ENCODE measurements around the gene ARL1.
"Not testable (repeated sequence)": the region's sequence is repeated elsewhere in the genome, so short reads cannot be mapped to it uniquely, and the experiment has no call there.

The ARL1 gene

DNA sequence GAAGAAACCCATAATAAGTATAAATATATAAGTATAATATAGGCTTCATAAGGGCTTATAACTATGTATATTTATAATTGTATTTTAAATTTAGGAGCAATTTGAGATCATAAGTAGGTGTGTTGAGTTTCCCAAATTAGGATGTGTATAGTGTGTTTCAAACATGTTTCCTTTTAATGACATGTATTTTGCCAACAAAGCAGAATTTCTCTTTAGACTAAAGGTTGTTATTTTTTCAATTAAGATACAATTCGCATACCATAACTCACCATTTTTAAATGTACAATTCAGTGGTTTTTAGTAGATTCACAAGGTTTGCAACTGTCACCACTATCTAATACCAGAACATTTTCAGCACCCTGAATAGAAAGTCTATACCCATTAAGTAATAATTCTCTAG is 7.7 kb upstream of the ARL1 start:
- no peak overlapping the region for H3K4me3 ChIP-seq
- H3K9ac ChIP-seq (ENCODE audit: insufficient read length) = no peak overlapping the region
- TF ChIP-seq POLR2AphosphoS5 (IDR thresholded peaks at IDR 0.05; ENCODE audit: borderline replicate concordance, low read depth, low read length) = no peak
- TF ChIP-seq FOXP2 (optimal IDR thresholded peaks at IDR 0.05; ENCODE audit: control extremely low read depth, extremely low read length, insufficient read depth) = no peak
- no peak for TF ChIP-seq EZH2 (IDR thresholded peaks at IDR 0.05)
- no peaks in the 10 kb centered on the region for H3K36me3 ChIP-seq (ENCODE audit: insufficient read depth, low read length)
- H3K27ac ChIP-seq = no peak overlapping the region
- H3K9me3 ChIP-seq (ENCODE audit: low read depth, low read length) = no peaks in the 10 kb centered on the region
- DNase-seq (ENCODE audit: low read depth, low spot score) = no peak

DNA sequence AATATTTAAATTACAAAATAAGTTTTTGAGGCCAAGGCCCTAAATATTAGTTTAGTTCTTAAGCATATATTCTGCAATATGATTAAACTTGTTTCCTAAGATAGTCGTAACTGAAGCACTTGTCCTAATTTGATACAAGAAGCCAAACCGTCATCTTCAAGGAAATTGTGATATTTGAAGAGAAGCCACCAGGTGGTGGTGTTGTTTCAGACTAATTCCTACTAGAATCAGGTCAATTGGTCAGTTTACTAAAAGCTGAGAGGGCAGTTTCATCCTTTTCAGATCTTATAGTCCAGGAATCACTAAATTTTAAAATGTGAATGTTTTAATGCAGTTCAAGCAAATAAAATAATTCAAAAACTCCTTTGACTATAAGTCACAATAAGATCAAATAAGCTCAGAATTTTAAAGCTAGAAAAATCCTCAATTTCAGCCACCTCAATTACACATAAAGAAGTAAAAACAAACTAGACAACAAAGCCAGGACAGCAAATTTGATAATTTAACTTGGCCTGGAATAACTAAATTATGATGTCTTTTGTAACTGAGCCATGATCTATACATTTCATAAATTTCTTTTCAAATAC is 7.1 kb upstream of the ARL1 start:
- DNase-seq (ENCODE audit: low read depth, low spot score) = peak; percentile 24
- H3K4me3 ChIP-seq = no peak overlapping the region
- H3K36me3 ChIP-seq (ENCODE audit: insufficient read depth, low read length) = no peaks in the 10 kb centered on the region
- no peak overlapping the region for H3K9ac ChIP-seq (ENCODE audit: insufficient read length)
- H3K27ac ChIP-seq = no peak overlapping the region
- no peaks in the 10 kb centered on the region for H3K9me3 ChIP-seq (ENCODE audit: low read depth, low read length)
- TF ChIP-seq FOXP2 (optimal IDR thresholded peaks at IDR 0.05; ENCODE audit: control extremely low read depth, extremely low read length, insufficient read depth) (no peak), EZH2 (IDR thresholded peaks at IDR 0.05) (no peak), POLR2AphosphoS5 (IDR thresholded peaks at IDR 0.05; ENCODE audit: borderline replicate concordance, low read depth, low read length) (no peak)

DNA sequence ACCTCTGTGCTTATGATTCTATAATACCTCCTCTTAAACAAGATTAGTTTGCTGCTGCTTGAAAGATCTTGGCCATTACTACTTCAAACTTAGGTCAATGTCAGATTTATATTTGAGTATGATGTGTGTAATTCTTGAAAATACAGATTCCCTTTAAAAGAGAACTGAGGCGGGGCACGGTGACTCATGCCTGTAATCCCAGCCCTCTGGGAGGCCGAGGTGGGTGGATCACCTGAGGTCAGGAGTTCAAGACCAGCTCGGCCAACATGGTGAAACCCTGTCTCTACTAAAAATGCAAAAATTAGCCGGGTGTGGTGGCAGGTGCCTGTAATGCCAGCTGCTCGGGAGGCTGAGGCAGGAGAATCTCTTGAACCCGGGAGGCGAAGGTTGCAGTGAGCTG is 2.6 kb upstream of the ARL1 start:
- H3K9ac ChIP-seq (ENCODE audit: insufficient read length); H3K36me3 ChIP-seq (ENCODE audit: insufficient read depth, low read length); H3K9me3 ChIP-seq (ENCODE audit: low read depth, low read length); H3K27ac ChIP-seq; H3K4me3 ChIP-seq; DNase-seq (ENCODE audit: low read depth, low spot score): not testable (repeated sequence)

DNA sequence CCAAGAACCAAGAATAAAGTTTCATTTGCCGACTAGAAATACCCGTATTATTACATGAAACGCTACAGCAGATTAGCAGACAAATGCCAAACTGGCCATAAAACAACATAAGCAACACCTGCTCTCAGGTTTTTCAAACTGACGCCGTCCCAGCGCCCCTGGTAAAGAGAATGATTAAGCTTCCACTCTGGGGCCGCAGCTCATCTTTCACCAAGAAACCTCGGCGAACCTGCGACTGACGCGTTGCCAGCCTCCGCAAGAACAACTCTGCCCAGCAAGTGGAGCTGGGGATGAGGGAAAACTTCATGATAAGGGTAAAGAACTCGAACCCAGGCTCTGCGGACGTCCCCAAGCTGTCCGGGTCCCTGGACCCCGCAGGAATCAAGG is 530 bp downstream of the ARL1 start:
- Histone ChIP-seq H3K9ac (ENCODE audit: insufficient read length) (peak overlapping the region; percentile 98), H3K4me3 (peak overlapping the region; percentile 98), H3K27ac (no peak overlapping the region), H3K36me3 (ENCODE audit: insufficient read depth, low read length) (peaks cover 6% of the 10 kb centered on the region; the same call in 1 of the 2 replicates), H3K9me3 (ENCODE audit: low read depth, low read length) (no peaks in the 10 kb centered on the region)
- TF ChIP-seq EZH2 (IDR thresholded peaks at IDR 0.05) (no peak), FOXP2 (optimal IDR thresholded peaks at IDR 0.05; ENCODE audit: control extremely low read depth, extremely low read length, insufficient read depth) (no peak), POLR2AphosphoS5 (IDR thresholded peaks at IDR 0.05; ENCODE audit: borderline replicate concordance, low read depth, low read length) (no peak)
- no peak for DNase-seq (ENCODE audit: low read depth, low spot score)

DNA sequence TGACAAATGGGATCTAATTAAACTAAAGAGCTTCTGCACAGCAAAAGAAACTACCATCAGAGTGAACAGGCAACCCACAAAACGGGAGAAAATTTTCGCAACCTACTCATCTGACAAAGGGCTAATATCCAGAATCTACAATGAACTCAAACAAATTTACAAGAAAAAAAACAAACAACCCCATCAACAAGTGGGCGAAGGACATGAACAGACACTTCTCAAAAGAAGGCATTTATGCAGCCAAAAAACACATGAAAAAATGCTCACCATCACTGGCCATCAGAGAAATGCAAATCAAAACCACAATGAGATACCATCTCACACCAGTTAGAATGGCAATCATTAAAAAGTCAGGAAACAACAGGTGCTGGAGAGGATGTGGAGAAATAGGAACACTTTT is 16.4 kb downstream of the ARL1 start:
- not testable (repeated sequence) for H3K27ac ChIP-seq; H3K9me3 ChIP-seq (ENCODE audit: low read depth, low read length); H3K9ac ChIP-seq (ENCODE audit: insufficient read length); H3K4me3 ChIP-seq; DNase-seq (ENCODE audit: low read depth, low spot score)
- H3K36me3 ChIP-seq (ENCODE audit: insufficient read depth, low read length) = peaks cover 59% of the 10 kb centered on the region

DNA sequence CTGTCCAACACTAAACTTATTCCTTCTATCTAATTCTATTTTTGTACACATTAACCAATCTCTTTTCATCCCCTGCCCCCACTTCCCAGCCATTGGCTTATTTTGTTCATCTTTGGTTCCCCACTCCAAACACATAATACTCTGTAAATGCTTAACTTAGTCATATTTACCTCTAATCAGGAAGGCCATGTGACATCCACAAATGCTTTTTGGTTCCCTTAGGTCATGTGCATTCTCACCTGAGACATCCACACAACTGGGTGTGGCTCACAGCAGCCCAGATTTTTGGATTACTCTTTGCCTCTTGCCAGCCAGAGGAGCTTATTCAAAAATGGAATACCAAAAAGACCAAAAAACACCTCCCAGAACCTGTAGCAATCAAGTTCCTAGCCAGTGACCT is 28.4 kb downstream of the ARL1 start:
- no peak for DNase-seq (ENCODE audit: low read depth, low spot score)
- TF ChIP-seq FOXP2 (optimal IDR thresholded peaks at IDR 0.05; ENCODE audit: control extremely low read depth, extremely low read length, insufficient read depth) (no peak), EZH2 (IDR thresholded peaks at IDR 0.05) (no peak), POLR2AphosphoS5 (IDR thresholded peaks at IDR 0.05; ENCODE audit: borderline replicate concordance, low read depth, low read length) (no peak)
- H3K27ac ChIP-seq = no peak overlapping the region
- H3K36me3 ChIP-seq (ENCODE audit: insufficient read depth, low read length) = peaks cover 87% of the 10 kb centered on the region
- no peak overlapping the region for H3K4me3 ChIP-seq
- no peak overlapping the region for H3K9ac ChIP-seq (ENCODE audit: insufficient read length)
- no peaks in the 10 kb centered on the region for H3K9me3 ChIP-seq (ENCODE audit: low read depth, low read length)

DNA sequence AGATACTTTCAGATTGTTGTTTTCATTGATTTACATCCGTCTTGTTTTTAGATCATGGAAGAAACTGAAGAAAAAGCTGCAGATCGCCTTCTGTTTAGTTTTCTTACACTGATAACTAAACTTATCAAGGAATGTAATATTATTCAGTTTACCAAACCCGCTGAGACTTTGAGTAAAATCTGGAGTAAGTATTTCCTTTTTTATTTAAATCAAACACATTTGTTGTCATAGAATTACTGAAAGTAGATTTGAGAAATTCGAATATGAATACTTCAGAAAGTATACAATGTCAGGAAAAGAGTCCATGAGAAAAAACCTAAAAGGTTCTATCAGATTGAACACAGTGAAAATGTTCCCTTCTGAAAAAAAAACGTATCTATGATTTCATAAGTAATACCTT is 32.0 kb downstream of the ARL1 start:
- TF ChIP-seq EZH2 (IDR thresholded peaks at IDR 0.05) (no peak), POLR2AphosphoS5 (IDR thresholded peaks at IDR 0.05; ENCODE audit: borderline replicate concordance, low read depth, low read length) (no peak), FOXP2 (optimal IDR thresholded peaks at IDR 0.05; ENCODE audit: control extremely low read depth, extremely low read length, insufficient read depth) (no peak)
- Histone ChIP-seq H3K27ac (no peak overlapping the region), H3K9me3 (ENCODE audit: low read depth, low read length) (no peaks in the 10 kb centered on the region), H3K4me3 (no peak overlapping the region), H3K36me3 (ENCODE audit: insufficient read depth, low read length) (peaks cover 83% of the 10 kb centered on the region), H3K9ac (ENCODE audit: insufficient read length) (no peak overlapping the region)
- no peak for DNase-seq (ENCODE audit: low read depth, low spot score)

DNA sequence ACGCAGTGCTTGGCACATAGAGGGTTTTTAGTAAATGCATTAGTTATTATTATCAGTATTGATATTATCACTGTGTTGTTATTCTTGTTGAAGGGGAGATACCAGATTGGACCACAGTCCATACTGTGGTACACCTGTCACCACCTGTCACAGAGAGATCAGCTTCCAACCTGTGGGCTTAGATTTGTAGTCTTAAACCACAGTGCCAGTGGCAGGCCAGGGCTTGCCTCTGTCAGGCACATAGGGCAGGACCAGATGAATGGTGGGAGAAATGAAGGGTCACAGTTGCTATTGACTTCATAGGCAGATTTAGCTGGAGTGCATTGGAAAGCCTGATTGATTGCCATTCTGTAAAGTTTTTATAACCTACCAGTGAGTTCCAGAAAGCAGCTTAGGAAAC is 35.1 kb downstream of the ARL1 start:
- H3K9me3 ChIP-seq (ENCODE audit: low read depth, low read length) = no peaks in the 10 kb centered on the region
- H3K27ac ChIP-seq = no peak overlapping the region
- no peak overlapping the region for H3K9ac ChIP-seq (ENCODE audit: insufficient read length)
- TF ChIP-seq POLR2AphosphoS5 (IDR thresholded peaks at IDR 0.05; ENCODE audit: borderline replicate concordance, low read depth, low read length) (no peak), FOXP2 (optimal IDR thresholded peaks at IDR 0.05; ENCODE audit: control extremely low read depth, extremely low read length, insufficient read depth) (no peak), EZH2 (IDR thresholded peaks at IDR 0.05) (no peak)
- H3K36me3 ChIP-seq (ENCODE audit: insufficient read depth, low read length) = peaks cover 86% of the 10 kb centered on the region
- H3K4me3 ChIP-seq = no peak overlapping the region
- DNase-seq (ENCODE audit: low read depth, low spot score) = no peak

DNA sequence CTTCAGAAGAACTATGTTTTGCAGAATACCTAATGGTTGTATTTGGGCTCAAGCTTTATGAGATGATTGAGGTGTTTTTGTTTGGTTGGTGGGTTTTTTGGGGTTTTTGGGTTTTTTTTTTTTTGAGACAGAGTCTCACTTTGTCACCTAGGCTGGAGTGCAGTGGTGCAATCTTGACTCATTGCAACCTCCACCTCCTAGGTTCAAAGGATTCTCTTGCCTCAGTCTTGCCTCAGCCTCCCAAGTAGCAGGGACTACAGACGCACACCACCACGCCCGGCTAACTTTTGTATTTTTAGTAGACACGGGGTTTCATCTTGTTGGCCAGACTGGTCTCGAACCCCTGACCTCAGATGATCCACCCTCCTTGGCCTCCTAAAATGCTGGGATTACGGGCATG is 39.6 kb downstream of the ARL1 start:
- no peak overlapping the region for H3K9ac ChIP-seq (ENCODE audit: insufficient read length)

More for the DNA sequence above, 39.6 kb downstream of the ARL1 start:
- peaks cover 82% of the 10 kb centered on the region for H3K36me3 ChIP-seq (ENCODE audit: insufficient read depth, low read length)
- H3K9me3 ChIP-seq (ENCODE audit: low read depth, low read length) = no peaks in the 10 kb centered on the region
- no peak for DNase-seq (ENCODE audit: low read depth, low spot score)
- H3K4me3 ChIP-seq = no peak overlapping the region
- H3K27ac ChIP-seq = no peak overlapping the region
- no peak for TF ChIP-seq EZH2 (IDR thresholded peaks at IDR 0.05)
- TF ChIP-seq FOXP2 (optimal IDR thresholded peaks at IDR 0.05; ENCODE audit: control extremely low read depth, extremely low read length, insufficient read depth) = no peak
- no peak for TF ChIP-seq POLR2AphosphoS5 (IDR thresholded peaks at IDR 0.05; ENCODE audit: borderline replicate concordance, low read depth, low read length)

Measured in SK-N-MC (cell line).